ENCODE measurements around the gene SAAL1.

DNA sequence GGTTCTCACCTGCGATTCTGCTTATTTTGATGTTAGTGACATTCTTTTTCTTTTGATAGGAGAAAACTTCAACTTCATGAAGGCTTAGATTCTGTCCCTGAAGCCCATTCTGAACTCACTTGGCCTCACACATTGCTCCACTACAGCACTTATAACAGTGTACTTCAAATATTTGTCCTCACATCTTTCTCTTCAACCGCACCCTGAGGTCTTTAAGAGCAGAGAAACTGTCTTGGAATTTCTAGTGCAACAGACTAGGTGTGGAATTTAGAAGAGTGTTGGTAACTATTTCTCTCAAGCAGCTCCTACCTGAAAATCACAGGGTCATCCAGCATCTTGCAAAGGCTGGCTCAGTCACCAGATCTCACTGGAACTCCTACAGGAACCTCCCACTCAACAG, 34.3 kb upstream of the SAAL1 start:
- TF ChIP-seq, protein P1, sequence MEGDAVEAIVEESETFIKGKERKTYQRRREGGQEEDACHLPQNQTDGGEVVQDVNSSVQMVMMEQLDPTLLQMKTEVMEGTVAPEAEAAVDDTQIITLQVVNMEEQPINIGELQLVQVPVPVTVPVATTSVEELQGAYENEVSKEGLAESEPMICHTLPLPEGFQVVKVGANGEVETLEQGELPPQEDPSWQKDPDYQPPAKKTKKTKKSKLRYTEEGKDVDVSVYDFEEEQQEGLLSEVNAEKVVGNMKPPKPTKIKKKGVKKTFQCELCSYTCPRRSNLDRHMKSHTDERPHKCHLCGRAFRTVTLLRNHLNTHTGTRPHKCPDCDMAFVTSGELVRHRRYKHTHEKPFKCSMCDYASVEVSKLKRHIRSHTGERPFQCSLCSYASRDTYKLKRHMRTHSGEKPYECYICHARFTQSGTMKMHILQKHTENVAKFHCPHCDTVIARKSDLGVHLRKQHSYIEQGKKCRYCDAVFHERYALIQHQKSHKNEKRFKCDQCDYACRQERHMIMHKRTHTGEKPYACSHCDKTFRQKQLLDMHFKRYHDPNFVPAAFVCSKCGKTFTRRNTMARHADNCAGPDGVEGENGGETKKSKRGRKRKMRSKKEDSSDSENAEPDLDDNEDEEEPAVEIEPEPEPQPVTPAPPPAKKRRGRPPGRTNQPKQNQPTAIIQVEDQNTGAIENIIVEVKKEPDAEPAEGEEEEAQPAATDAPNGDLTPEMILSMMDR (IDR thresholded peaks at IDR 0.05), result no peak
- no peak for TF ChIP-seq EZH2 (IDR thresholded peaks at IDR 0.05)

Measured in neural progenitor cell (in vitro differentiated cells).